Common myeloid progenitor, CD34-positive (primary cell): ENCODE data around the gene LCE2D.
"Not testable (repeated sequence)": the region's sequence is repeated elsewhere in the genome, so short reads cannot be mapped to it uniquely, and the experiment has no call there.

ENCODE experiments used
- CTCF ChIA-PET: fragments of 350-600 bp; sonication (Branson Sonifier 250); formaldehyde crosslinking; loops from one replicate; lab custom pipeline; 2021; ENCODE audit warnings: antibody characterized with exemption; lab: Charles Lee
- POLR2A ChIA-PET: fragments of 350-600 bp; sonication (Branson Sonifier 250); formaldehyde crosslinking; loops from one replicate; lab custom pipeline; 2021; ENCODE audit warnings: antibody characterized with exemption; lab: Charles Lee
- DNase-seq, 3 donors: peaks; one replicate each; pipeline versions ENCODE4 v3.0.0 to v3.0.0-alpha.2; 2013
- H3K27ac ChIP-seq, 2 experiments: 1 replicate in 1 of 2; 2 replicates in 1 of 2; pipeline ENCODE4 v1.7.0; 2013; ENCODE audit warnings: inconsistent platforms in 2 of 2, low read length in 2 of 2, mild to moderate bottlenecking in 2 of 2, low read depth in 1 of 2, moderate library complexity in 1 of 2; ENCODE audit not compliant: severe bottlenecking in 2 of 2, insufficient read depth in 1 of 2, poor library complexity in 1 of 2
- H3K27me3 ChIP-seq, 5 experiments: replicated peaks in 2 of 5; 1 replicate in 3 of 5; 2 replicates in 2 of 5; pipeline versions ENCODE4 v1.6.1 to v1.7.0; 2013; ENCODE audit warnings: low read length in 4 of 5, mild to moderate bottlenecking in 2 of 5, moderate library complexity in 2 of 5, inconsistent platforms in 1 of 5; ENCODE audit not compliant: insufficient read depth in 5 of 5, control insufficient read depth in 4 of 5
- H3K36me3 ChIP-seq, 4 experiments: 1 replicate in 2 of 4; 2 replicates in 2 of 4; pipeline versions ENCODE4 v1.6.1 to v1.7.0; 2013; ENCODE audit warnings: low read length in 3 of 4, control low read depth in 1 of 4, mild to moderate bottlenecking in 1 of 4; ENCODE audit not compliant: control insufficient read depth in 4 of 4, insufficient read depth in 4 of 4
- H3K4me1 ChIP-seq, 4 experiments: 1 replicate in 3 of 4; 2 replicates in 1 of 4; pipeline versions ENCODE4 v1.6.1 to v1.7.1; 2013; ENCODE audit warnings: low read length in 3 of 4, mild to moderate bottlenecking in 3 of 4, control low read depth in 1 of 4, inconsistent platforms in 1 of 4, moderate library complexity in 1 of 4; ENCODE audit not compliant: control insufficient read depth in 4 of 4, insufficient read depth in 4 of 4; ENCODE audit errors: control extremely low read depth in 1 of 4
- H3K4me3 ChIP-seq, 7 experiments: 1 replicate in 4 of 7; 2 replicates in 3 of 7; pipeline versions ENCODE4 v1.5.1 to v1.7.0; 2013; ENCODE audit warnings: mild to moderate bottlenecking in 7 of 7, low read length in 6 of 7, moderate library complexity in 6 of 7, inconsistent platforms in 2 of 7, low read depth in 2 of 7, control low read depth in 1 of 7; ENCODE audit not compliant: insufficient read depth in 4 of 7, control insufficient read depth in 1 of 7; ENCODE audit errors: extremely low read depth in 1 of 7
- H3K9me3 ChIP-seq, 5 experiments: 1 replicate in 4 of 5; 2 replicates in 1 of 5; pipeline versions ENCODE4 v1.6.1 to v1.7.1; 2013; ENCODE audit warnings: low read length in 4 of 5, mild to moderate bottlenecking in 2 of 5, inconsistent platforms in 1 of 5, low read depth in 1 of 5, moderate library complexity in 1 of 5; ENCODE audit not compliant: control insufficient read depth in 4 of 5, insufficient read depth in 2 of 5; ENCODE audit errors: control extremely low read depth in 1 of 5
- WGBS: methylation state at CpG from one replicate; pipeline ENCODE4 v1.1.5; 2013; ENCODE audit not compliant: insufficient coverage; 5-methylcytosine and 5-hydroxymethylcytosine counted together

The LCE2D gene

GRCh38 chr1:152658649-152659048, 4.5 kb upstream of the LCE2D start:
- 100% methylated on average over 2 of the region's 3 CpGs for WGBS
- peaks cover 0 to 9% (median 4%) of the 10 kb centered on the region in 5 experiments for H3K27me3 ChIP-seq
- no peaks in the 10 kb centered on the region for H3K9me3 ChIP-seq
- no peak for DNase-seq
- H3K36me3 ChIP-seq, result no peaks in the 10 kb centered on the region
- ChIA-PET CTCF (no interaction called here), POLR2A (no interaction called here)
- H3K4me3 ChIP-seq, result no peak overlapping the region
- no peaks in the 10 kb centered on the region for H3K4me1 ChIP-seq
- H3K27ac ChIP-seq, result no peak overlapping the region

DNA sequence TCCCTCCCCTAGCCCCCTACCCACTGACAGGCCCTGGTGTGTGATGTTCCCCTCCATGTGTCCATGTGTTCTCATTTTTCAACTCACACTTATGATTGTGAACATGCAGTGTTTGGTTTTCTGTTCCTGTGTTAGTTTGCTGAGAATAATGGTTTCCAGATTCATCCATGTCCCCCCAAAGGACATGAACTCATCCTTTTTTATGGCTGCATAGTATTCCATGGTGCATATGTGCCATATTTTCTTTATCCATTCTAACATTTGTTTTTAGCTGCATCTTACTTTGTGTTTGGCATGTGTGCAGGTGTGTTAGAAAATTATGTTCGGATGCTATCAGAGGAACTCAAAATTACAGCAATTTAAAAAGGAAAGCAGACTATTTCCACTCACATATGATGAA, 3.0 kb downstream of the LCE2D start:
- no CpG with 5 or more reads among the region's 1 CpG for WGBS
- H3K4me1 ChIP-seq, H3K4me3 ChIP-seq, H3K36me3 ChIP-seq, DNase-seq, H3K9me3 ChIP-seq, H3K27ac ChIP-seq, CTCF ChIA-PET, POLR2A ChIA-PET: not testable (repeated sequence)
- H3K27me3 ChIP-seq, result peaks cover 0 to 12% (median 5%) of the 10 kb centered on the region in 5 experiments

DNA sequence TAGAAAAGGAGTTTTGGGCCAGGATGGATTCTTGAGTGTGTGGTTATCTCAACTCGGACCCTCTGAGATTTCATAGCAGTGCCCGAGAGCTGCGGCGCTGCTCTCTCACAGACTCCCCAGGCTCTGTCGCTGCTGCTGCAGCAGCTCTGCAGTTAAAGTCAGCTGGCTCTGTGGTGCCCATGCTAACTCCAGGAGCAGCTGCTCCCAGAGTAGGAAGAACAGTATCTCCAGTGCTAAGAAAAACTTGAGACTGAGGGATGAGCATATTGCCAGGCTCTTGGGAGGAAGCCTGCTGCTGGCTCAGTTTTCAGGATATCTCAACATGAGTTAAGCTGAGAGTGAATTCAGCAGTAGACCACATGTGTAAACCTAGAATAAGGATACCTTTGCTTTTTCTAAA, 4.5 kb downstream of the LCE2D start:
- 81% methylated on average over 5 of the region's 5 CpGs for WGBS
- Histone ChIP-seq H3K9me3 (no peaks in the 10 kb centered on the region), H3K27ac (no peak overlapping the region), H3K4me3 (no peak overlapping the region), H3K27me3 (peaks cover 0 to 12% (median 7%) of the 10 kb centered on the region in 5 experiments), H3K36me3 (no peaks in the 10 kb centered on the region), H3K4me1 (no peaks in the 10 kb centered on the region)
- no peak for DNase-seq
- ChIA-PET POLR2A (no interaction called here), CTCF (interaction anchor here (1.4 kb wide), 1 partner anchor 13 kb away, joined by 3 read pairs; no protein-coding TSS in a partner anchor)

DNA sequence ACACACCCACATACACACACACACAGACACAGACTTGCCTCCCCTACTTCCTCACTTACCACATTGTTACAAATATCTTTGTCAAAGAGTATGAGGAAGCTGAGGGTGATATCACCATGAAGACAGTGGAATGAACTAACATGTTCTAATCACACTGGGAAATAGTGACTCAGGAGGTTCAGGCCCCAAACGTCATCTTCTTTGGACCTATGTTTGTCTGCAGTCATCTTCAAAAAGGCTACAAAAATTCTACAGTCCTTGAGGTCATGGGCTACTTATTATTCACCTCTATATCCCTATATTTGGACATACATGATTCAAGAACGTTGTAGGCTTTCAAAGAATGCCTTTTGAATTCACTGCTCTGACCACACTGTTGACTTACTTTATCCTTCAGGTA, 9.8 kb downstream of the LCE2D start:
- 70% methylated on average over 2 of the region's 2 CpGs for WGBS
- Histone ChIP-seq H3K9me3 (no peaks in the 10 kb centered on the region), H3K36me3 (no peaks in the 10 kb centered on the region), H3K27me3 (peaks cover 0 to 7% (median 7%) of the 10 kb centered on the region in 5 experiments), H3K27ac (no peak overlapping the region), H3K4me3 (no peak overlapping the region), H3K4me1 (no peaks in the 10 kb centered on the region)
- POLR2A ChIA-PET, result no interaction called here
- CTCF ChIA-PET, result interaction anchor here (0.6 kb wide), 1 partner anchor 805 kb away, joined by 4 read pairs; no protein-coding TSS in a partner anchor
- DNase-seq, result no peak

DNA sequence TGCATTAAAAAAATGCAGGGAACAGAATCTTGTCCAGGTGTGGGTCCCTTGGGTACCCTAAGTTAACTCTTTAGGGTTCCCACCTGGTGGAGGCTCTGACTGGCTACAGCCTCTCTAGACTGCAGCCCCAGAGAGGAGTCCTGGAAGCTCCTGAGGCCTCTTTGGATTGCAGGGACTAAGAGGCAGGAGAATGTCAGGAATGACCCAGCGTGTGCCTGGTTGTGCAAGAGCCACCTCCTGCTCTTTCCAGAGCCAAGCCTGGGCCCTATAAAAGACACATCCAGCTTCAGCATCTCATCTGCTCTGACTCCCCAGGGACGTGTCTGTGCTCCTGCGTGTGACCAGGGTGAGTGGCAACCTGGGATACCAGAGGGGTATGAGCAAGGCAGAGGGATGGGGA, 11.8 kb downstream of the LCE2D start, which contains the start of gene LCE2C:
LCE2C (plus strand) TSS at position 297 of the 400 bp plus-strand sequence. CDS start 737 bp downstream, outside the sequence.
- H3K9me3 ChIP-seq, H3K27ac ChIP-seq, H3K36me3 ChIP-seq, H3K4me3 ChIP-seq, POLR2A ChIA-PET, DNase-seq, CTCF ChIA-PET, H3K4me1 ChIP-seq: not testable (repeated sequence)
- WGBS, result 100% methylated on average over 1 of the region's 3 CpGs
- H3K27me3 ChIP-seq, result peaks cover 0 to 20% (median 5%) of the 10 kb centered on the region in 5 experiments

DNA sequence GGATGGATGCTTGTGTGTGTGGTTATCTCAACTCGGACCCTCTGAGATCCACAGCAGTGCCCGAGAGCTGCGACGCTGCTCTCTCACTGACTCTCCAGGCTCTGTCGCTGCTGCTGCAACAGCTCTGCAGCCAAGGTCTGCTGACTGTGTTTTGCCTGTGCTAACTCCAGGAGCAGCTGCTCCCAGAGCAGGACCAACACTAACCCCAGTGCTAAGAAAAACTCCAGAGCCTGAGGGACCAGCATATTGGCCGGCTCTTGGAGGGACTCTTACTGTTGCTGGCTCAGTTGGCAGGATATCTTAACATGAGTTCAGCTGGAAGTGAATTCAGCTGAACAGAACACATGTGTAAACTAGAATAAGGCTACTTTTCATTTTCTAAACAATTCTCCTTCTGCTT, 16.3 kb downstream of the LCE2D start:
- Histone ChIP-seq H3K4me1 (no peaks in the 10 kb centered on the region), H3K4me3 (no peak overlapping the region), H3K27ac (no peak overlapping the region), H3K36me3 (no peaks in the 10 kb centered on the region), H3K27me3 (peaks cover 0 to 31% (median 7%) of the 10 kb centered on the region in 5 experiments), H3K9me3 (no peaks in the 10 kb centered on the region)
- 86% methylated on average over 6 of the region's 6 CpGs for WGBS
- no peak for DNase-seq
- ChIA-PET CTCF (no interaction called here), POLR2A (no interaction called here)

DNA sequence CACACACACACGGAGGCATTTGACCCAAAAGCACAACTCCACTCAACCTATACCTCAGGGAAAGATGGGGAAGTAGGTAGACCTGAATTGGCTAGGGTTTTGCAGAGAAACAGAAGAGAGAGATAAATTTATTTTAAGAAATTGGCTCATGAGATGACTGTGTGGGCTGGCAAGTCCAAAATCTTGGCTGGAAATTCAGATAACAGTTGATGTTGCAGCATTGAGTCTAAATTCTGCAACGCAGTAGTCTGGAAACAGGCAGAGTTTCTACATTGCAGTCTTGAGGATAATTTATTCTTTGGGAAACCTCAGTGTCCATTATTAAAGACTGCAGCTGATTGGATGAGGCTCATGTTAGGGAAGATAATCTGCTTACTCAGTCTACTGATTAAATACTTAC, 18.4 kb downstream of the LCE2D start:
- 75% methylated on average over 1 of the region's 2 CpGs for WGBS

More for the DNA sequence above, 18.4 kb downstream of the LCE2D start:
- H3K36me3 ChIP-seq, result no peaks in the 10 kb centered on the region
- no peaks in the 10 kb centered on the region for H3K4me1 ChIP-seq
- peaks cover 0 to 32% (median 7%) of the 10 kb centered on the region in 5 experiments for H3K27me3 ChIP-seq
- H3K27ac ChIP-seq, result no peak overlapping the region
- no peak overlapping the region for H3K4me3 ChIP-seq
- no peak for DNase-seq
- ChIA-PET CTCF (no interaction called here), POLR2A (no interaction called here)
- H3K9me3 ChIP-seq, result no peaks in the 10 kb centered on the region
